Parathyroid adenoma (tissue), 2 donors: ENCODE measurements around the gene SLC20A1.

Experiments
- H2AFZ ChIP-seq: fragments of 300-600 bp; sonication (generic); one replicate; pipeline ENCODE4 v1.7.0; 2017; ENCODE audit warnings: antibody characterized with exemption, mild to moderate bottlenecking
- H3K27ac ChIP-seq: fragments of 300-600 bp; sonication (generic); one replicate; pipeline ENCODE4 v1.7.0; 2017
- H3K27me3 ChIP-seq: fragments of 300-600 bp; sonication (generic); one replicate; pipeline ENCODE4 v1.7.0; 2017; ENCODE audit warnings: low read length; ENCODE audit not compliant: control insufficient read depth, insufficient read depth
- H3K36me3 ChIP-seq: fragments of 300-600 bp; sonication (generic); one replicate; pipeline ENCODE4 v1.7.0; 2017; ENCODE audit warnings: low read length; ENCODE audit not compliant: control insufficient read depth, insufficient read depth
- H3K4me1 ChIP-seq: fragments of 300-600 bp; sonication (generic); one replicate; pipeline ENCODE4 v1.7.0; 2017; ENCODE audit warnings: control low read depth
- H3K4me2 ChIP-seq: fragments of 300-600 bp; sonication (generic); one replicate; pipeline ENCODE4 v1.7.0; 2017; ENCODE audit warnings: low read length
- H3K4me3 ChIP-seq: fragments of 300-600 bp; sonication (generic); one replicate; pipeline ENCODE4 v1.7.0; 2017; ENCODE audit warnings: low read depth, low read length
- H3K79me2 ChIP-seq: fragments of 300-600 bp; sonication (generic); one replicate; pipeline ENCODE4 v1.7.0; 2017; ENCODE audit warnings: control low read depth
- H3K9ac ChIP-seq: fragments of 300-600 bp; sonication (generic); one replicate; pipeline ENCODE4 v1.7.0; 2017; ENCODE audit warnings: mild to moderate bottlenecking
- H3K9me3 ChIP-seq: fragments of 300-600 bp; sonication (generic); one replicate; pipeline ENCODE4 v1.7.0; 2017; ENCODE audit warnings: low read length; ENCODE audit not compliant: control insufficient read depth
- CTCF ChIP-seq: fragments of 300-600 bp; sonication (generic); IDR thresholded peaks from one replicate; pipeline ENCODE4 v1.7.0; 2017; ENCODE audit warnings: antibody characterized with exemption, mild to moderate bottlenecking
- donor health status: primary hyperparathyroidism.

SLC20A1 gene

GRCh38 chr2:112634874-112635157 is 10.9 kb upstream of the SLC20A1 start:
- Histone ChIP-seq H3K4me2 (no peak overlapping the region), H3K4me3 (no peak overlapping the region), H3K4me1 (no peaks in the 10 kb centered on the region), H3K27me3 (no peaks in the 10 kb centered on the region), H2AFZ (no peak overlapping the region), H3K9me3 (no peaks in the 10 kb centered on the region), H3K79me2 (no peaks in the 10 kb centered on the region), H3K27ac (no peak overlapping the region), H3K36me3 (no peaks in the 10 kb centered on the region), H3K9ac (no peak overlapping the region)
- no peak for TF ChIP-seq CTCF

DNA sequence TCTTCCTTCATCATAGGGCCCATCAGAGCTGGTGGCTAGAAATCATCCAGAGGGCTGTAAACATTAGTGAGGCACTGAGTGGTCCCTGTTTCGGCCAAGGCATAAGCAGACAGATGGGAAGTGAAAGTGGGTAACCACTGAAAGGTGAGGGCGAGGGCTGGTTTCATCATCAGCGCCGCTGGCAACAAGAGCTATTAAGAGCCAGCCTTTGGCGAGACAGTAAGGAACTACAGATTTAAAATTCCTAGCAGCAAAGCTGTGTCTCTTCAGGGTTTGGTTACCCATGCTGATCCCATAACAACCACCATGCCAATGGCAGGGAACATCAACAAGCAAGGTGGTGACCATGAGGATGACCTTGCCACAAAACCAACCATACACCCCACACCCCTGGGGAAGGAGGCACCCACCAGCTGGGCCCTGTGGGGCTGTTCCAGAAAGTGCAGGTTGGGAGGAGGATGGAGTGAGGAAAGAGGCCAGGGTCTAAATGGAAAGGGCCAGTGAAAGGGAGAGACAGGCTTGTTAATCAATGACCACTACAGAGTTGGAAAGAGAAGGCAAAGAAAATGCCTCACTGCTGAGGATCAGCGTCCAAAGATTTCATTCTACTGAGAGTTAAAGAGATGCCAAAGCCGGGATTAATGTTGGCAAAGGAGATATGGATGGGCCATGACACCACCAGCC is 9.0 kb upstream of the SLC20A1 start:
- no peaks in the 10 kb centered on the region for H3K27me3 ChIP-seq
- no peaks in the 10 kb centered on the region for H3K4me1 ChIP-seq
- no peak overlapping the region for H3K27ac ChIP-seq
- H3K9me3 ChIP-seq: no peaks in the 10 kb centered on the region
- H3K36me3 ChIP-seq: no peaks in the 10 kb centered on the region
- no peak for TF ChIP-seq CTCF
- no peaks in the 10 kb centered on the region for H3K79me2 ChIP-seq
- H3K9ac ChIP-seq: no peak overlapping the region
- no peak overlapping the region for H2AFZ ChIP-seq
- H3K4me2 ChIP-seq: no peak overlapping the region
- H3K4me3 ChIP-seq: no peak overlapping the region

GRCh38 chr2:112637289-112637660 is 8.5 kb upstream of the SLC20A1 start:
- Histone ChIP-seq H3K27ac (no peak overlapping the region), H3K9ac (no peak overlapping the region), H3K27me3 (no peaks in the 10 kb centered on the region), H3K4me3 (no peak overlapping the region), H3K9me3 (no peaks in the 10 kb centered on the region), H3K4me2 (no peak overlapping the region), H3K36me3 (no peaks in the 10 kb centered on the region), H2AFZ (no peak overlapping the region), H3K4me1 (no peaks in the 10 kb centered on the region), H3K79me2 (no peaks in the 10 kb centered on the region)
- TF ChIP-seq CTCF: no peak

GRCh38 chr2:112639936-112640335 is 5.8 kb upstream of the SLC20A1 start:
- H3K4me3 ChIP-seq: no peak overlapping the region
- H2AFZ ChIP-seq: no peak overlapping the region
- no peaks in the 10 kb centered on the region for H3K79me2 ChIP-seq
- no peak overlapping the region for H3K4me2 ChIP-seq
- peaks cover 7% of the 10 kb centered on the region for H3K4me1 ChIP-seq
- no peak overlapping the region for H3K27ac ChIP-seq
- no peak for TF ChIP-seq CTCF
- no peaks in the 10 kb centered on the region for H3K36me3 ChIP-seq
- H3K9me3 ChIP-seq: no peaks in the 10 kb centered on the region
- no peak overlapping the region for H3K9ac ChIP-seq
- H3K27me3 ChIP-seq: no peaks in the 10 kb centered on the region

- Histone ChIP-seq H3K4me3 (no peak overlapping the region), H3K79me2 (no peaks in the 10 kb centered on the region), H3K36me3 (no peaks in the 10 kb centered on the region), H3K9ac (no peak overlapping the region), H3K4me1 (peaks cover 8% of the 10 kb centered on the region), H3K27ac (no peak overlapping the region), H2AFZ (no peak overlapping the region), H3K4me2 (no peak overlapping the region), H3K27me3 (no peaks in the 10 kb centered on the region), H3K9me3 (no peaks in the 10 kb centered on the region)
- no peak for TF ChIP-seq CTCF
Measured at GRCh38 chr2:112640467-112640799, 5.3 kb upstream of the SLC20A1 start.
